Measurements from ENCODE around the gene PLEKHA7. TPM values are rescaled to one million over a fixed set of nuclear protein-coding genes. Genes with fewer than 3 reads are reported as not detected.

PLEKHA7 gene
- total and polyA plus RNA-seq, 2 donors, result 2.0 to 7.3 TPM

GRCh38 chr11:16942342-16942741, 71.9 kb downstream of the PLEKHA7 start:
- no peak overlapping the region for H3K27ac ChIP-seq (ENCODE audit: low read depth in 1 of 2, low read length in 1 of 2)
- no peak for DNase-seq (ENCODE audit: low read depth in 6 of 9, low spot score in 9 of 9)
- 96% methylated on average over 4 of the region's 4 CpGs for WGBS

GRCh38 chr11:16941935-16942334, 72.3 kb downstream of the PLEKHA7 start:
- no peak for DNase-seq (ENCODE audit: low read depth in 6 of 9, low spot score in 9 of 9)
- WGBS, result 79% methylated on average over 5 of the region's 5 CpGs
- no peak overlapping the region for H3K27ac ChIP-seq (ENCODE audit: low read depth in 1 of 2, low read length in 1 of 2)

More at GRCh38 chr11:16942342-16942741, 71.9 kb downstream of the PLEKHA7 start:
- H3K27me3 ChIP-seq (ENCODE audit: control insufficient read depth in 2 of 2, insufficient read depth in 1 of 2, low read length in 1 of 2), result no peaks in the 10 kb centered on the region
- no peak overlapping the region for H3K4me3 ChIP-seq (ENCODE audit: low read length in 2 of 2)
- H3K9me3 ChIP-seq (ENCODE audit: control insufficient read depth in 2 of 2, insufficient read depth in 1 of 2, low read length in 1 of 2), result no peaks in the 10 kb centered on the region
- H3K36me3 ChIP-seq (ENCODE audit: control insufficient read depth in 2 of 2, insufficient read depth in 2 of 2, low read length in 1 of 2), result no peaks in the 10 kb centered on the region
- no peaks in the 10 kb centered on the region for H3K4me1 ChIP-seq (ENCODE audit: control insufficient read depth in 2 of 2, insufficient read depth in 2 of 2, low read length in 2 of 2)

GRCh38 chr11:16938061-16938460, 76.2 kb downstream of the PLEKHA7 start:
- no peak overlapping the region for H3K4me3 ChIP-seq (ENCODE audit: low read length in 2 of 2)
- DNase-seq (ENCODE audit: low read depth in 6 of 9, low spot score in 9 of 9), result no peak
- H3K9me3 ChIP-seq (ENCODE audit: control insufficient read depth in 2 of 2, insufficient read depth in 1 of 2, low read length in 1 of 2), result no peaks in the 10 kb centered on the region
- no peak overlapping the region for H3K27ac ChIP-seq (ENCODE audit: low read depth in 1 of 2, low read length in 1 of 2)
- H3K36me3 ChIP-seq (ENCODE audit: control insufficient read depth in 2 of 2, insufficient read depth in 2 of 2, low read length in 1 of 2), result no peaks in the 10 kb centered on the region
- WGBS, result 90% methylated on average over 3 of the region's 3 CpGs
- peaks cover 0 to 9% of the 10 kb centered on the region in 2 donors for H3K27me3 ChIP-seq (ENCODE audit: control insufficient read depth in 2 of 2, insufficient read depth in 1 of 2, low read length in 1 of 2)
- no peaks in the 10 kb centered on the region for H3K4me1 ChIP-seq (ENCODE audit: control insufficient read depth in 2 of 2, insufficient read depth in 2 of 2, low read length in 2 of 2)

More at GRCh38 chr11:16941935-16942334, 72.3 kb downstream of the PLEKHA7 start:
- Histone ChIP-seq H3K27me3 (ENCODE audit: control insufficient read depth in 2 of 2, insufficient read depth in 1 of 2, low read length in 1 of 2) (no peaks in the 10 kb centered on the region), H3K4me1 (ENCODE audit: control insufficient read depth in 2 of 2, insufficient read depth in 2 of 2, low read length in 2 of 2) (no peaks in the 10 kb centered on the region), H3K9me3 (ENCODE audit: control insufficient read depth in 2 of 2, insufficient read depth in 1 of 2, low read length in 1 of 2) (no peaks in the 10 kb centered on the region), H3K4me3 (ENCODE audit: low read length in 2 of 2) (no peak overlapping the region), H3K36me3 (ENCODE audit: control insufficient read depth in 2 of 2, insufficient read depth in 2 of 2, low read length in 1 of 2) (no peaks in the 10 kb centered on the region)

- 98% methylated on average over 1 of the region's 1 CpG for WGBS
- Histone ChIP-seq H3K4me1 (ENCODE audit: control insufficient read depth in 2 of 2, insufficient read depth in 2 of 2, low read length in 2 of 2) (no peaks in the 10 kb centered on the region), H3K9me3 (ENCODE audit: control insufficient read depth in 2 of 2, insufficient read depth in 1 of 2, low read length in 1 of 2) (no peaks in the 10 kb centered on the region), H3K36me3 (ENCODE audit: control insufficient read depth in 2 of 2, insufficient read depth in 2 of 2, low read length in 1 of 2) (no peaks in the 10 kb centered on the region), H3K27ac (ENCODE audit: low read depth in 1 of 2, low read length in 1 of 2) (no peak overlapping the region), H3K4me3 (ENCODE audit: low read length in 2 of 2) (no peak overlapping the region), H3K27me3 (ENCODE audit: control insufficient read depth in 2 of 2, insufficient read depth in 1 of 2, low read length in 1 of 2) (peaks cover 0 to 9% of the 10 kb centered on the region in 2 donors)
- DNase-seq (ENCODE audit: low read depth in 6 of 9, low spot score in 9 of 9), result no peak
These were observed 77.6 kb downstream of the PLEKHA7 start for GRCh38 chr11:16936643-16937042.

GRCh38 chr11:16935518-16936302, 78.5 kb downstream of the PLEKHA7 start:
- peak in 3 of 9 donors; percentile 13 to 33 (median 15) for DNase-seq (ENCODE audit: low read depth in 6 of 9, low spot score in 9 of 9)
- H3K36me3 ChIP-seq (ENCODE audit: control insufficient read depth in 2 of 2, insufficient read depth in 2 of 2, low read length in 1 of 2), result no peaks in the 10 kb centered on the region
- 47% methylated on average over 6 of the region's 6 CpGs for WGBS
- H3K27me3 ChIP-seq (ENCODE audit: control insufficient read depth in 2 of 2, insufficient read depth in 1 of 2, low read length in 1 of 2), result peaks cover 0 to 10% of the 10 kb centered on the region in 2 donors
- no peaks in the 10 kb centered on the region for H3K9me3 ChIP-seq (ENCODE audit: control insufficient read depth in 2 of 2, insufficient read depth in 1 of 2, low read length in 1 of 2)
- no peak overlapping the region for H3K4me3 ChIP-seq (ENCODE audit: low read length in 2 of 2)
- no peaks in the 10 kb centered on the region for H3K4me1 ChIP-seq (ENCODE audit: control insufficient read depth in 2 of 2, insufficient read depth in 2 of 2, low read length in 2 of 2)
- H3K27ac ChIP-seq (ENCODE audit: low read depth in 1 of 2, low read length in 1 of 2), result no peak overlapping the region

- peaks cover 0 to 11% of the 10 kb centered on the region in 2 donors for H3K27me3 ChIP-seq (ENCODE audit: control insufficient read depth in 2 of 2, insufficient read depth in 1 of 2, low read length in 1 of 2)
- no peak overlapping the region for H3K4me3 ChIP-seq (ENCODE audit: low read length in 2 of 2)
- 96% methylated on average over 8 of the region's 8 CpGs for WGBS
- no peaks in the 10 kb centered on the region for H3K4me1 ChIP-seq (ENCODE audit: control insufficient read depth in 2 of 2, insufficient read depth in 2 of 2, low read length in 2 of 2)
- H3K36me3 ChIP-seq (ENCODE audit: control insufficient read depth in 2 of 2, insufficient read depth in 2 of 2, low read length in 1 of 2), result no peaks in the 10 kb centered on the region
- no peaks in the 10 kb centered on the region for H3K9me3 ChIP-seq (ENCODE audit: control insufficient read depth in 2 of 2, insufficient read depth in 1 of 2, low read length in 1 of 2)
- DNase-seq (ENCODE audit: low read depth in 6 of 9, low spot score in 9 of 9), result no peak
- no peak overlapping the region for H3K27ac ChIP-seq (ENCODE audit: low read depth in 1 of 2, low read length in 1 of 2)
These were observed 80.2 kb downstream of the PLEKHA7 start for GRCh38 chr11:16933756-16934603.

- Histone ChIP-seq H3K4me3 (ENCODE audit: low read length in 2 of 2) (no peak overlapping the region), H3K4me1 (ENCODE audit: control insufficient read depth in 2 of 2, insufficient read depth in 2 of 2, low read length in 2 of 2) (no peaks in the 10 kb centered on the region), H3K9me3 (ENCODE audit: control insufficient read depth in 2 of 2, insufficient read depth in 1 of 2, low read length in 1 of 2) (no peaks in the 10 kb centered on the region), H3K27ac (ENCODE audit: low read depth in 1 of 2, low read length in 1 of 2) (no peak overlapping the region), H3K36me3 (ENCODE audit: control insufficient read depth in 2 of 2, insufficient read depth in 2 of 2, low read length in 1 of 2) (no peaks in the 10 kb centered on the region), H3K27me3 (ENCODE audit: control insufficient read depth in 2 of 2, insufficient read depth in 1 of 2, low read length in 1 of 2) (peaks cover 0 to 15% of the 10 kb centered on the region in 2 donors)
- DNase-seq (ENCODE audit: low read depth in 6 of 9, low spot score in 9 of 9), result no peak
- WGBS, result 79% methylated on average over 1 of the region's 1 CpG
These were observed 80.9 kb downstream of the PLEKHA7 start for GRCh38 chr11:16933291-16933690.

- Histone ChIP-seq H3K9me3 (ENCODE audit: control insufficient read depth in 2 of 2, insufficient read depth in 1 of 2, low read length in 1 of 2) (no peaks in the 10 kb centered on the region), H3K27me3 (ENCODE audit: control insufficient read depth in 2 of 2, insufficient read depth in 1 of 2, low read length in 1 of 2) (peaks cover 40 to 53% of the 10 kb centered on the region in 2 donors), H3K36me3 (ENCODE audit: control insufficient read depth in 2 of 2, insufficient read depth in 2 of 2, low read length in 1 of 2) (no peaks in the 10 kb centered on the region), H3K4me1 (ENCODE audit: control insufficient read depth in 2 of 2, insufficient read depth in 2 of 2, low read length in 2 of 2) (peaks cover 0 to 3% of the 10 kb centered on the region in 2 donors), H3K27ac (ENCODE audit: low read depth in 1 of 2, low read length in 1 of 2) (no peak overlapping the region), H3K4me3 (ENCODE audit: low read length in 2 of 2) (no peak overlapping the region)
- WGBS, result 93% methylated on average over 4 of the region's 4 CpGs
- DNase-seq (ENCODE audit: low read depth in 6 of 9, low spot score in 9 of 9), result no peak
These were observed 86.2 kb downstream of the PLEKHA7 start for GRCh38 chr11:16928044-16928443.

Data from thymus (tissue), 11 donors.